NCI-H510A (cell line): ENCODE results near the gene PCDHA1.

Source experiments
- DNase-seq: peaks from one replicate; lab custom pipeline; 2025; lab: John Stamatoyannopoulos, UW

PCDHA1 gene

GRCh38 chr5:140923601-140924000 is 137.7 kb downstream of the PCDHA1 start:
- no peak for DNase-seq

- DNase-seq: peak; percentile 57
Observed at GRCh38 chr5:140925806-140926442, 140.0 kb downstream of the PCDHA1 start, which contains the start of gene PCDHAC1. PCDHAC1 (plus strand) TSS chr5:140926299; CDS start chr5:140926893, 594 bp downstream.

GRCh38 chr5:140926443-140927227 is 140.7 kb downstream of the PCDHA1 start:
- DNase-seq: peak; percentile 62

- no peak for DNase-seq
Observed at GRCh38 chr5:140927228-140927573, 141.3 kb downstream of the PCDHA1 start.

- DNase-seq: no peak
Observed at GRCh38 chr5:140934964-140935606, 149.1 kb downstream of the PCDHA1 start.

- DNase-seq: no peak
Observed at GRCh38 chr5:140946578-140946977, 160.6 kb downstream of the PCDHA1 start.

GRCh38 chr5:140951636-140952035 is 165.7 kb downstream of the PCDHA1 start:
- DNase-seq: no peak

- no peak for DNase-seq
Observed at GRCh38 chr5:140953234-140953633, 167.3 kb downstream of the PCDHA1 start.

- no peak for DNase-seq
Observed at GRCh38 chr5:140962190-140962589, 176.2 kb downstream of the PCDHA1 start.

- DNase-seq: no peak
Observed at GRCh38 chr5:140964356-140964755, 178.4 kb downstream of the PCDHA1 start.

GRCh38 chr5:140965905-140966292 is 180.0 kb downstream of the PCDHA1 start:
- no peak for DNase-seq

- DNase-seq: peak; percentile 46
Observed at GRCh38 chr5:140966293-140967225, 180.6 kb downstream of the PCDHA1 start, which contains the start of gene PCDHAC2. PCDHAC2 (plus strand) TSS chr5:140966476; CDS start chr5:140966767, 291 bp downstream.

- no peak for DNase-seq
Observed at GRCh38 chr5:140967226-140967893, 181.4 kb downstream of the PCDHA1 start.

GRCh38 chr5:140969880-140970279 is 183.9 kb downstream of the PCDHA1 start:
- DNase-seq: no peak

- DNase-seq: no peak
Observed at GRCh38 chr5:140973550-140973949, 187.6 kb downstream of the PCDHA1 start.

GRCh38 chr5:140977003-140977402 is 191.1 kb downstream of the PCDHA1 start:
- DNase-seq: no peak

- DNase-seq: no peak
Observed at GRCh38 chr5:140978260-140978659, 192.3 kb downstream of the PCDHA1 start.

GRCh38 chr5:140978983-140979382 is 193.0 kb downstream of the PCDHA1 start:
- no peak for DNase-seq

- DNase-seq: no peak
Observed at GRCh38 chr5:140982083-140982716, 196.3 kb downstream of the PCDHA1 start.

- DNase-seq: no peak
Observed at GRCh38 chr5:140986117-140986521, 200.2 kb downstream of the PCDHA1 start.

- DNase-seq: no peak
Observed at GRCh38 chr5:140988100-140988499, 202.2 kb downstream of the PCDHA1 start.
